HG03565 (cell line): ENCODE data around the gene HPD.
"Not testable (repeated sequence)": the region's sequence is repeated elsewhere in the genome, so short reads cannot be mapped to it uniquely, and the experiment has no call there.

Experiments used
- ATAC-seq: cut with Tn5 transposase; IDR thresholded peaks from one replicate; pipeline ENCODE4 v1.9.1; 2021; ENCODE audit warnings: mild to moderate bottlenecking, moderate library complexity; ENCODE audit not compliant: unreplicated experiment

Gene HPD

GRCh38 chr12:121866331-121866730, 7.7 kb upstream of the HPD start:
- no peak for ATAC-seq

- no peak for ATAC-seq
Measured at GRCh38 chr12:121861636-121862254, 3.1 kb upstream of the HPD start.

- ATAC-seq = not testable (repeated sequence)
Measured at GRCh38 chr12:121860699-121861098, 2.0 kb upstream of the HPD start.

GRCh38 chr12:121860257-121860656, 1.6 kb upstream of the HPD start:
- no peak for ATAC-seq

- no peak for ATAC-seq
Measured at GRCh38 chr12:121858318-121858661, 369 bp downstream of the HPD start.

- ATAC-seq = no peak
Measured at GRCh38 chr12:121857322-121858246, 1.1 kb downstream of the HPD start.

- not testable (repeated sequence) for ATAC-seq
Measured at GRCh38 chr12:121852392-121852791, 6.3 kb downstream of the HPD start.

GRCh38 chr12:121849665-121850064, 9.0 kb downstream of the HPD start:
- no peak for ATAC-seq

- no peak for ATAC-seq
Measured at GRCh38 chr12:121849211-121849610, 9.4 kb downstream of the HPD start.

- no peak for ATAC-seq
Measured at GRCh38 chr12:121845701-121846100, 13.0 kb downstream of the HPD start.

GRCh38 chr12:121843236-121843982, 15.2 kb downstream of the HPD start:
- no peak for ATAC-seq

- no peak for ATAC-seq
Measured at GRCh38 chr12:121839993-121840761, 18.5 kb downstream of the HPD start.

- ATAC-seq = peak; percentile 82
Measured at GRCh38 chr12:121839106-121839992, 19.3 kb downstream of the HPD start.

GRCh38 chr12:121838126-121838525, 20.5 kb downstream of the HPD start:
- no peak for ATAC-seq

GRCh38 chr12:121837680-121838079, 21.0 kb downstream of the HPD start:
- no peak for ATAC-seq

- no peak for ATAC-seq
Measured at GRCh38 chr12:121831571-121832245, 27.0 kb downstream of the HPD start.

- no peak for ATAC-seq
Measured at GRCh38 chr12:121830588-121831265, 27.9 kb downstream of the HPD start.

- ATAC-seq = no peak
Measured at GRCh38 chr12:121830134-121830533, 28.5 kb downstream of the HPD start.
